OCI-LY7 (cell line): ENCODE data around the gene MTURN. TPM values are rescaled to one million over a fixed set of nuclear protein-coding genes. Genes with fewer than 3 reads are reported as not detected.
A peak's percentile ranks its signal among the peaks of the same experiment; 100 is the strongest.

Source experiments
- BruUV-seq: library from RNA; stranded (reverse); fragments of 400-500 nt; replicated peaks from 2 replicates; lab custom pipeline; 2021; lab: Mats Ljungman, UMichigan
- CTCF ChIA-PET: fragments of 300-600 bp; sonication (Branson Sonifier 250); formaldehyde crosslinking; loops from one replicate; lab custom pipeline; 2022; ENCODE audit warnings: antibody characterized with exemption; ENCODE audit not compliant: unreplicated experiment; lab: Charles Lee
- POLR2A ChIA-PET: fragments of 300-600 bp; sonication (Branson Sonifier 250); formaldehyde crosslinking; loops from one replicate; lab custom pipeline; 2022; ENCODE audit warnings: antibody characterized with exemption; lab: Charles Lee
- DNase-seq: peaks from one replicate; pipeline ENCODE4 v3.0.0-alpha.2; 2015; ENCODE audit warnings: low spot score
- H2AFZ ChIP-seq: fragments of 200-600 bp; sonication (generic), shearing (Covaris generic); 2 replicates; pipeline ENCODE4 v1.6.1; 2014; ENCODE audit warnings: mild to moderate bottlenecking, antibody characterized with exemption, low read length, moderate library complexity
- H3K27ac ChIP-seq: fragments of 200-600 bp; sonication (generic); 2 replicates; pipeline ENCODE4 v1.5.1; 2014; ENCODE audit warnings: mixed run types, low read depth, mild to moderate bottlenecking, moderate library complexity, low read length, inconsistent platforms; ENCODE audit not compliant: poor library complexity, severe bottlenecking
- H3K36me3 ChIP-seq: fragments of 200-600 bp; sonication (generic); 2 replicates; pipeline ENCODE4 v1.6.1; 2014; ENCODE audit warnings: mild to moderate bottlenecking, antibody characterized with exemption, low read length, moderate library complexity, mixed read lengths; ENCODE audit not compliant: insufficient read depth
- H3K4me1 ChIP-seq: fragments of 200-600 bp; sonication (generic); 2 replicates; pipeline ENCODE4 v1.5.1; 2014; ENCODE audit warnings: mild to moderate bottlenecking, low read length; ENCODE audit not compliant: insufficient read depth, poor library complexity, severe bottlenecking
- H3K4me2 ChIP-seq: fragments of 200-600 bp; sonication (generic); 2 replicates; pipeline ENCODE4 v1.6.1; 2014; ENCODE audit warnings: mild to moderate bottlenecking, low read length
- H3K4me3 ChIP-seq: fragments of 200-600 bp; sonication (generic); 2 replicates; pipeline ENCODE4 v1.5.1; 2014; ENCODE audit warnings: mild to moderate bottlenecking, low read depth, low read length; ENCODE audit not compliant: poor library complexity, severe bottlenecking
- H3K79me2 ChIP-seq: fragments of 200-600 bp; sonication (generic); 2 replicates; pipeline ENCODE4 v1.6.1; 2016; ENCODE audit warnings: low read depth, mild to moderate bottlenecking, low read length, moderate library complexity, mixed read lengths; ENCODE audit not compliant: insufficient read depth
- H3K9me2 ChIP-seq: fragments of 200-600 bp; sonication (generic); 2 replicates; pipeline ENCODE4 v1.6.1; 2016; ENCODE audit warnings: mild to moderate bottlenecking, low read length, mixed read lengths; ENCODE audit not compliant: insufficient read depth
- H3K9me3 ChIP-seq: fragments of 200-600 bp; sonication (generic); 2 replicates; pipeline ENCODE4 v1.6.1; 2014; ENCODE audit warnings: mild to moderate bottlenecking, mixed run types, low read length, mixed read lengths
- H4K20me1 ChIP-seq: fragments of 200-600 bp; sonication (generic); 2 replicates; pipeline ENCODE4 v1.6.1; 2014; ENCODE audit warnings: mild to moderate bottlenecking, antibody characterized with exemption, low read length, moderate library complexity, mixed read lengths; ENCODE audit not compliant: insufficient read depth
- EZH2phosphoT487 ChIP-seq: fragments of 200-600 bp; sonication (generic); IDR thresholded peaks from 2 replicates; pipeline ENCODE4 v1.6.1; 2018; ENCODE audit warnings: low read depth, borderline replicate concordance, mild to moderate bottlenecking, mixed run types, antibody characterized with exemption, low read length, moderate library complexity, mixed read lengths
- intact Hi-C: fragments of 100-400 bp; cut with micrococcal nuclease; formaldehyde crosslinking; loops from one replicate; pipeline ENCODE4 v1.10.0; 2022; ENCODE audit not compliant: unreplicated experiment
- total RNA-seq, 2 experiments: library from RNA; depleted of rRNA in 1 of 2; stranded (reverse); fragments of >200 nt in 1 of 2; shearing (Covaris generic) in 1 of 2; gene quantifications; 2 replicates each; pipeline ENCODE4 v1.2.3, GENCODE V29; 2014 to 2022
- TF ChIP-seq, protein P1 (sequence below): fragments of 200-600 bp; sonication (generic); conservative IDR thresholded peaks from 2 replicates; pipeline ENCODE4 v1.5.1; 2014; ENCODE audit warnings: mild to moderate bottlenecking, antibody characterized with exemption, low read length, moderate library complexity, mixed read lengths

The MTURN gene
- total RNA-seq, 2 experiments from 2014 or later = 2.9 to 4.1 TPM

DNA sequence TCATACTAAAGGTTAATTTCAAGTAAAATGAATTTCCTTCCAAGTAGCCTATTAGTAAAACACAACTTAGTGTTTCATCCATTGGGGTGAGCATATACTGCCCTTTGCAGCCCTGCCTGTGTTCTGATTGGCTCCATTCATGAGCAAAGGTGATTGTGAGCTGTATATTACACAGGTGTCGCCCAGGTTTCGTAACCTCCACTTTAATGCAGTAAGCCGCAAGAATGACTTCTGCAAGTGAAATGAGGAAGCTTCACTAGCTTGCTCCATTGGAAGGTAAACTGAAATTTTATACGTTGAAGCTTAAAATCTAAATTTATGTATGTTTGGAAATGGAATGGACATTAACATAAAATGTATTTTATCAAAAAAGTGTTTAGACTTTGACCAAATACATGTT is 24.4 kb downstream of the MTURN start:
- Histone ChIP-seq H4K20me1 (no peaks in the 10 kb centered on the region), H2AFZ (peak overlapping the region; percentile 22; the same call in 1 of the 2 replicates), H3K4me1 (peaks cover 41% of the 10 kb centered on the region), H3K36me3 (no peaks in the 10 kb centered on the region), H3K9me3 (no peaks in the 10 kb centered on the region), H3K79me2 (no peaks in the 10 kb centered on the region), H3K4me2 (peak overlapping the region; percentile 36), H3K27ac (no peak overlapping the region), H3K4me3 (no peak overlapping the region), H3K9me2 (no peaks in the 10 kb centered on the region)
- CTCF ChIA-PET = no interaction called here
- DNase-seq = peak; percentile 22
- no peak for TF ChIP-seq EZH2phosphoT487
- TF ChIP-seq, protein P1, sequence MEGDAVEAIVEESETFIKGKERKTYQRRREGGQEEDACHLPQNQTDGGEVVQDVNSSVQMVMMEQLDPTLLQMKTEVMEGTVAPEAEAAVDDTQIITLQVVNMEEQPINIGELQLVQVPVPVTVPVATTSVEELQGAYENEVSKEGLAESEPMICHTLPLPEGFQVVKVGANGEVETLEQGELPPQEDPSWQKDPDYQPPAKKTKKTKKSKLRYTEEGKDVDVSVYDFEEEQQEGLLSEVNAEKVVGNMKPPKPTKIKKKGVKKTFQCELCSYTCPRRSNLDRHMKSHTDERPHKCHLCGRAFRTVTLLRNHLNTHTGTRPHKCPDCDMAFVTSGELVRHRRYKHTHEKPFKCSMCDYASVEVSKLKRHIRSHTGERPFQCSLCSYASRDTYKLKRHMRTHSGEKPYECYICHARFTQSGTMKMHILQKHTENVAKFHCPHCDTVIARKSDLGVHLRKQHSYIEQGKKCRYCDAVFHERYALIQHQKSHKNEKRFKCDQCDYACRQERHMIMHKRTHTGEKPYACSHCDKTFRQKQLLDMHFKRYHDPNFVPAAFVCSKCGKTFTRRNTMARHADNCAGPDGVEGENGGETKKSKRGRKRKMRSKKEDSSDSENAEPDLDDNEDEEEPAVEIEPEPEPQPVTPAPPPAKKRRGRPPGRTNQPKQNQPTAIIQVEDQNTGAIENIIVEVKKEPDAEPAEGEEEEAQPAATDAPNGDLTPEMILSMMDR = no peak
- no TSS peak for BruUV-seq
- POLR2A ChIA-PET = interaction anchor here (0.5 to 0.9 kb wide), 2 partner anchors 40 to 172 kb away, joined by 3 read pairs; no protein-coding TSS in a partner anchor
- intact Hi-C loops = no loop called here

GRCh38 chr7:30159698-30160143 is 24.9 kb downstream of the MTURN start:
- no peak overlapping the region for H3K4me3 ChIP-seq
- no peaks in the 10 kb centered on the region for H3K79me2 ChIP-seq
- ChIA-PET POLR2A (interaction anchor here (0.6 to 0.9 kb wide), 4 partner anchors 40 to 287 kb away, joined by 3 to 5 read pairs (median 3); no protein-coding TSS in a partner anchor), CTCF (no interaction called here)
- H3K9me2 ChIP-seq = no peaks in the 10 kb centered on the region
- no peaks in the 10 kb centered on the region for H3K9me3 ChIP-seq
- no peaks in the 10 kb centered on the region for H3K36me3 ChIP-seq
- no peak for TF ChIP-seq EZH2phosphoT487
- TF ChIP-seq, protein P1 = peak; percentile 63
- H2AFZ ChIP-seq = peak overlapping the region; percentile 22; the same call in 1 of the 2 replicates
- H3K4me2 ChIP-seq = peak overlapping the region; percentile 36
- H3K27ac ChIP-seq = no peak overlapping the region
- BruUV-seq = no TSS peak
- peaks cover 42% of the 10 kb centered on the region for H3K4me1 ChIP-seq
- intact Hi-C loops = loop anchor here (5.0 kb wide), 1 partner anchor 288 kb away; no protein-coding TSS in a partner anchor
- peak; percentile 55 for DNase-seq
- no peaks in the 10 kb centered on the region for H4K20me1 ChIP-seq

- Histone ChIP-seq H3K9me2 (no peaks in the 10 kb centered on the region), H3K27ac (no peak overlapping the region), H2AFZ (peak overlapping the region; percentile 22; the same call in 1 of the 2 replicates), H3K4me1 (peaks cover 47% of the 10 kb centered on the region), H3K79me2 (no peaks in the 10 kb centered on the region), H3K4me3 (no peak overlapping the region), H4K20me1 (no peaks in the 10 kb centered on the region), H3K36me3 (no peaks in the 10 kb centered on the region), H3K4me2 (peak overlapping the region; percentile 36; the same call in 1 of the 2 replicates), H3K9me3 (no peaks in the 10 kb centered on the region)
- BruUV-seq = no TSS peak
- POLR2A ChIA-PET = interaction anchor here (0.6 to 0.9 kb wide), 3 partner anchors 87 to 286 kb away, joined by 3 to 5 read pairs (median 3); no protein-coding TSS in a partner anchor
- TF ChIP-seq, protein P1 = no peak
- no peak for TF ChIP-seq EZH2phosphoT487
- intact Hi-C loops = loop anchor here (5.0 kb wide), 1 partner anchor 287 kb away; no protein-coding TSS in a partner anchor
- CTCF ChIA-PET = no interaction called here
- no peak for DNase-seq
These were observed 25.5 kb downstream of the MTURN start for GRCh38 chr7:30160329-30160728.
